ENCODE data around the gene KDR. TPM values are rescaled to one million over a fixed set of nuclear protein-coding genes. Genes with fewer than 3 reads are reported as not detected.

Gene KDR
- total RNA-seq, 1 donor from 2014 or later: 1.6 TPM

- H3K36me3 ChIP-seq (ENCODE audit: control insufficient read depth, insufficient read depth, low read length): no peaks in the 10 kb centered on the region
These were observed 94.2 kb downstream of the KDR start for GRCh38 chr4:55031158-55031557.

GRCh38 chr4:55030589-55030988 lies 94.8 kb downstream of the KDR start:
- H3K36me3 ChIP-seq (ENCODE audit: control insufficient read depth, insufficient read depth, low read length): no peaks in the 10 kb centered on the region
- TF ChIP-seq CTCF (IDR thresholded peaks at IDR 0.05; ENCODE audit: insufficient read depth, low read length, poor library complexity, severe bottlenecking): no peak
- no peak for DNase-seq (ENCODE audit: low read depth)
- H3K4me3 ChIP-seq (ENCODE audit: low read depth, low read length): no peak overlapping the region
- H3K27me3 ChIP-seq (ENCODE audit: control insufficient read depth, insufficient read depth, low read length): no peaks in the 10 kb centered on the region

More at GRCh38 chr4:55031158-55031557, 94.2 kb downstream of the KDR start:
- no peak for TF ChIP-seq CTCF (IDR thresholded peaks at IDR 0.05; ENCODE audit: insufficient read depth, low read length, poor library complexity, severe bottlenecking)
- Histone ChIP-seq H3K27me3 (ENCODE audit: control insufficient read depth, insufficient read depth, low read length) (no peaks in the 10 kb centered on the region), H3K4me3 (ENCODE audit: low read depth, low read length) (no peak overlapping the region)
- DNase-seq (ENCODE audit: low read depth): no peak

GRCh38 chr4:55029821-55030503 lies 95.4 kb downstream of the KDR start:
- no peak for TF ChIP-seq CTCF (IDR thresholded peaks at IDR 0.05; ENCODE audit: insufficient read depth, low read length, poor library complexity, severe bottlenecking)
- no peaks in the 10 kb centered on the region for H3K36me3 ChIP-seq (ENCODE audit: control insufficient read depth, insufficient read depth, low read length)

GRCh38 chr4:55029321-55029720 lies 96.1 kb downstream of the KDR start:
- H3K4me3 ChIP-seq (ENCODE audit: low read depth, low read length): no peak overlapping the region
- no peaks in the 10 kb centered on the region for H3K27me3 ChIP-seq (ENCODE audit: control insufficient read depth, insufficient read depth, low read length)
- no peak for DNase-seq (ENCODE audit: low read depth)
- no peak for TF ChIP-seq CTCF (IDR thresholded peaks at IDR 0.05; ENCODE audit: insufficient read depth, low read length, poor library complexity, severe bottlenecking)
- H3K36me3 ChIP-seq (ENCODE audit: control insufficient read depth, insufficient read depth, low read length): no peaks in the 10 kb centered on the region

More at GRCh38 chr4:55029821-55030503, 95.4 kb downstream of the KDR start:
- Histone ChIP-seq H3K27me3 (ENCODE audit: control insufficient read depth, insufficient read depth, low read length) (no peaks in the 10 kb centered on the region), H3K4me3 (ENCODE audit: low read depth, low read length) (no peak overlapping the region)
- DNase-seq (ENCODE audit: low read depth): no peak

Other genes with a start within 250 kb of the KDR start
- gene SRD5A3, start 220.6 kb upstream of the KDR start, total RNA-seq: 10.0 and 14.3 TPM in 2 replicates